Measurements from ENCODE around the gene KIAA1143.

The KIAA1143 gene

DNA sequence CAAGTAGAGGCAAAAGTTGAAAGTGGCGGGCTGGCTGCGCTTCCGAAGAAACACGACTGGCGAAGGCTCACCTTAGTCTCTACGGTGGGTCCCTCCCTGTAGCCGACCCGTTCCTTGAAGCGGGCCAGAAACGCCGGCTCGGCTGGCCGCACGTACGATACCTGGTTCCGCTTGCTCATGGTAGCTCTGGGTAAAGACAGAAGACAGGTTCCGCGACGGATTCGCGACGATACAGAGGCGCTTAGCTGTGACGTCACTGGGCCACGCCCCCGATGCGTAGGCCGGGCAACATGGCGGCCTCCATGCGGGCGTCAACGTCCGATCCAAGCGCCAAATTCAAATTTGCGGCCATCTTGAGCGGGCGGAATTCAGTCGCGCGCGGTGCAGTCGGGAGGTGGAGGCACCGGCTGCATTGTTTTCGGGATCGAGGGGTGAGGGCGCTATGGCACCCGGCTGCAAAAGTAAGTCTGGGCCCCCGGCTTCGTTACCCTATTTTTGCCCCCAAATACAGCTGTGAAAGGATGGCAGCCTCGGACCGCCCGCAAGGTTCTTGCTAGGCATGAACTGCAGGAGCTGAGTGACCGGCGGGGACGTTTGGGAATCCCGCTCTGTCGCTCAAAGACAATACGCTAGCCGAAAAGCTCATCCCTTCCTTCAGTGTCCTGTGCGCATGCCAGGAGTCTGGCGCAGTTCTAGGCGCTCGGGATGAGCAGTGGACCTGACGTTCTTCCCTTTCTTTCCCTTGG lies at the start of gene KIAA1143, which contains the start of gene KIF15:
TSS of gene KIAA1143 (minus strand) at position 196 of the 746 bp plus-strand sequence. CDS start at position 179, 17 bp downstream.
TSS of gene KIF15 (plus strand) at position 371 of the 746 bp plus-strand sequence. CDS start at position 443, 72 bp downstream.
- POLR2A ChIA-PET = interaction anchor here (0.5 to 1.4 kb wide), 7 partner anchors 15 to 250 kb away, joined by 3 to 11 read pairs (median 4); partner anchors contain the start of genes EXOSC7, ZDHHC3, ZNF35 and ZNF501
- H3K27ac ChIP-seq (ENCODE audit: extremely low read depth, low read depth, low read length) = peak within 1 kb of the TSS; percentile 72
- no peaks in the 10 kb centered on the region for H3K4me1 ChIP-seq (ENCODE audit: control insufficient read depth, insufficient read depth, low read length)
- CTCF ChIA-PET = interaction anchor here (0.5 to 1.1 kb wide), 7 partner anchors 87 to 517 kb away, joined by 3 to 4 read pairs (median 3); no protein-coding TSS in a partner anchor
- H3K36me3 ChIP-seq (ENCODE audit: control insufficient read depth in 2 of 2, insufficient read depth in 1 of 2, low read length in 2 of 2) = peaks cover 0 to 49% of the 10 kb centered on the region in 2 experiments; a peak in 2 of 3 replicates
- H3K9me3 ChIP-seq (ENCODE audit: control insufficient read depth, insufficient read depth, low read depth, low read length) = no peaks in the 10 kb centered on the region
- peak within 1 kb of the TSS; percentile 87 for H3K4me3 ChIP-seq (ENCODE audit: low read depth, low read length)
- TF ChIP-seq, protein P1, sequence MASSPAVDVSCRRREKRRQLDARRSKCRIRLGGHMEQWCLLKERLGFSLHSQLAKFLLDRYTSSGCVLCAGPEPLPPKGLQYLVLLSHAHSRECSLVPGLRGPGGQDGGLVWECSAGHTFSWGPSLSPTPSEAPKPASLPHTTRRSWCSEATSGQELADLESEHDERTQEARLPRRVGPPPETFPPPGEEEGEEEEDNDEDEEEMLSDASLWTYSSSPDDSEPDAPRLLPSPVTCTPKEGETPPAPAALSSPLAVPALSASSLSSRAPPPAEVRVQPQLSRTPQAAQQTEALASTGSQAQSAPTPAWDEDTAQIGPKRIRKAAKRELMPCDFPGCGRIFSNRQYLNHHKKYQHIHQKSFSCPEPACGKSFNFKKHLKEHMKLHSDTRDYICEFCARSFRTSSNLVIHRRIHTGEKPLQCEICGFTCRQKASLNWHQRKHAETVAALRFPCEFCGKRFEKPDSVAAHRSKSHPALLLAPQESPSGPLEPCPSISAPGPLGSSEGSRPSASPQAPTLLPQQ (tag by site-specific recombination; IDR thresholded peaks at IDR 0.05) = peak; percentile 80
- no peak for TF ChIP-seq ZNF140 (tag by site-specific recombination; IDR thresholded peaks at IDR 0.05)
- TF ChIP-seq ZNF354C (tag by site-specific recombination; IDR thresholded peaks at IDR 0.05; ENCODE audit: borderline replicate concordance, low read depth) = no peak
- TF ChIP-seq ZNF623 (tag by site-specific recombination; IDR thresholded peaks at IDR 0.05) = no peak; the same call in 1 of the 2 replicates
- TF ChIP-seq RBAK (tag by site-specific recombination; IDR thresholded peaks at IDR 0.05) = no peak
- TF ChIP-seq ZNF558 (tag by site-specific recombination; IDR thresholded peaks at IDR 0.05) = peak; percentile 71
- TF ChIP-seq EGR2 (tag by site-specific recombination; IDR thresholded peaks at IDR 0.05; ENCODE audit: low read depth) = peak; percentile 75
- TF ChIP-seq ZNF501 (tag by site-specific recombination; IDR thresholded peaks at IDR 0.05) = peak; percentile 81
- TF ChIP-seq, protein P2, sequence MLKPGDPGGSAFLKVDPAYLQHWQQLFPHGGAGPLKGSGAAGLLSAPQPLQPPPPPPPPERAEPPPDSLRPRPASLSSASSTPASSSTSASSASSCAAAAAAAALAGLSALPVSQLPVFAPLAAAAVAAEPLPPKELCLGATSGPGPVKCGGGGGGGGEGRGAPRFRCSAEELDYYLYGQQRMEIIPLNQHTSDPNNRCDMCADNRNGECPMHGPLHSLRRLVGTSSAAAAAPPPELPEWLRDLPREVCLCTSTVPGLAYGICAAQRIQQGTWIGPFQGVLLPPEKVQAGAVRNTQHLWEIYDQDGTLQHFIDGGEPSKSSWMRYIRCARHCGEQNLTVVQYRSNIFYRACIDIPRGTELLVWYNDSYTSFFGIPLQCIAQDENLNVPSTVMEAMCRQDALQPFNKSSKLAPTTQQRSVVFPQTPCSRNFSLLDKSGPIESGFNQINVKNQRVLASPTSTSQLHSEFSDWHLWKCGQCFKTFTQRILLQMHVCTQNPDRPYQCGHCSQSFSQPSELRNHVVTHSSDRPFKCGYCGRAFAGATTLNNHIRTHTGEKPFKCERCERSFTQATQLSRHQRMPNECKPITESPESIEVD (tag by site-specific recombination; IDR thresholded peaks at IDR 0.05) = no peak
- peak; percentile 89 for TF ChIP-seq ZFHX2 (tag by site-specific recombination; conservative IDR thresholded peaks at IDR 0.05)
- no peak for TF ChIP-seq ZNF670 (tag by site-specific recombination; IDR thresholded peaks at IDR 0.05; ENCODE audit: low read depth)
- no peak for TF ChIP-seq ZNF654 (tag by site-specific recombination; IDR thresholded peaks at IDR 0.05; ENCODE audit: low read depth)
- no peak for TF ChIP-seq ZNF677 (tag by site-specific recombination; IDR thresholded peaks at IDR 0.05)
- no peak for TF ChIP-seq ZNF221 (tag by site-specific recombination; IDR thresholded peaks at IDR 0.05; ENCODE audit: borderline replicate concordance)
- no peak for TF ChIP-seq ZNF174 (tag by site-specific recombination; IDR thresholded peaks at IDR 0.05)
- TF ChIP-seq GLI4 (tag by site-specific recombination; IDR thresholded peaks at IDR 0.05) = no peak
- peak; percentile 79 for TF ChIP-seq KLF10 (tag by site-specific recombination; IDR thresholded peaks at IDR 0.05)
- TF ChIP-seq KLF8 (tag by site-specific recombination; IDR thresholded peaks at IDR 0.05) = peak; percentile 85
- no peak for TF ChIP-seq ZFP41 (tag by site-specific recombination; IDR thresholded peaks at IDR 0.05; ENCODE audit: borderline replicate concordance)
- peak; percentile 74; the same call in 1 of the 2 replicates for TF ChIP-seq TRIM28 (IDR thresholded peaks at IDR 0.05; ENCODE audit: borderline replicate concordance, low read length)
- TF ChIP-seq ZNF624 (tag by site-specific recombination; IDR thresholded peaks at IDR 0.05) = no peak
- TF ChIP-seq, protein P3, sequence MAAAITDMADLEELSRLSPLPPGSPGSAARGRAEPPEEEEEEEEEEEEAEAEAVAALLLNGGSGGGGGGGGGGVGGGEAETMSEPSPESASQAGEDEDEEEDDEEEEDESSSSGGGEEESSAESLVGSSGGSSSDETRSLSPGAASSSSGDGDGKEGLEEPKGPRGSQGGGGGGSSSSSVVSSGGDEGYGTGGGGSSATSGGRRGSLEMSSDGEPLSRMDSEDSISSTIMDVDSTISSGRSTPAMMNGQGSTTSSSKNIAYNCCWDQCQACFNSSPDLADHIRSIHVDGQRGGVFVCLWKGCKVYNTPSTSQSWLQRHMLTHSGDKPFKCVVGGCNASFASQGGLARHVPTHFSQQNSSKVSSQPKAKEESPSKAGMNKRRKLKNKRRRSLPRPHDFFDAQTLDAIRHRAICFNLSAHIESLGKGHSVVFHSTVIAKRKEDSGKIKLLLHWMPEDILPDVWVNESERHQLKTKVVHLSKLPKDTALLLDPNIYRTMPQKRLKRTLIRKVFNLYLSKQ (tag by site-specific recombination; IDR thresholded peaks at IDR 0.05; ENCODE audit: borderline replicate concordance) = no peak
- no peak for TF ChIP-seq ZNF423 (tag by site-specific recombination; IDR thresholded peaks at IDR 0.05)
- TF ChIP-seq SP2 (tag by site-specific recombination; IDR thresholded peaks at IDR 0.05) = peak; percentile 54
- TF ChIP-seq ZNF629 (tag by site-specific recombination; IDR thresholded peaks at IDR 0.05) = peak; percentile 97
- no peak for TF ChIP-seq ZNF266 (tag by site-specific recombination; IDR thresholded peaks at IDR 0.05; ENCODE audit: low read depth)
- peak; percentile 95 for TF ChIP-seq ZNF24 (tag by site-specific recombination; IDR thresholded peaks at IDR 0.05)
- no peak for TF ChIP-seq ZNF175 (tag by site-specific recombination; IDR thresholded peaks at IDR 0.05)
- peak; percentile 82; the same call in 1 of the 2 replicates for TF ChIP-seq SP7 (tag by site-specific recombination; IDR thresholded peaks at IDR 0.05)
- TF ChIP-seq YY2 (tag by site-specific recombination; IDR thresholded peaks at IDR 0.05) = peak; percentile 98
- TF ChIP-seq REPIN1 (tag by site-specific recombination; IDR thresholded peaks at IDR 0.05; ENCODE audit: low read depth) = 0 out of 2 replicates have a peak, but pooled peaks have one; percentile 37
- TF ChIP-seq ZBTB17 (tag by site-specific recombination; IDR thresholded peaks at IDR 0.05) = peak; percentile 95
- 0 out of 2 replicates have a peak, but pooled peaks have one; percentile 13 for TF ChIP-seq ZNF16 (tag by site-specific recombination; IDR thresholded peaks at IDR 0.05; ENCODE audit: low read depth)
- peak; percentile 96 for TF ChIP-seq SP3 (tag by site-specific recombination; IDR thresholded peaks at IDR 0.05)
- no peak for TF ChIP-seq ZNF202 (tag by site-specific recombination; IDR thresholded peaks at IDR 0.05; ENCODE audit: borderline replicate concordance)
- TF ChIP-seq ZNF157 (tag by site-specific recombination; IDR thresholded peaks at IDR 0.05) = no peak

Data from HEK293 (cell line).